Measurements from ENCODE around the gene DNMBP. TPM values are rescaled to one million over a fixed set of nuclear protein-coding genes. Genes with fewer than 3 reads are reported as not detected.
A peak's percentile ranks its signal among the peaks of the same experiment; 100 is the strongest.

The DNMBP gene
- total RNA-seq, 2 experiments from 2014 or later, result 2.2 to 2.3 TPM

DNA sequence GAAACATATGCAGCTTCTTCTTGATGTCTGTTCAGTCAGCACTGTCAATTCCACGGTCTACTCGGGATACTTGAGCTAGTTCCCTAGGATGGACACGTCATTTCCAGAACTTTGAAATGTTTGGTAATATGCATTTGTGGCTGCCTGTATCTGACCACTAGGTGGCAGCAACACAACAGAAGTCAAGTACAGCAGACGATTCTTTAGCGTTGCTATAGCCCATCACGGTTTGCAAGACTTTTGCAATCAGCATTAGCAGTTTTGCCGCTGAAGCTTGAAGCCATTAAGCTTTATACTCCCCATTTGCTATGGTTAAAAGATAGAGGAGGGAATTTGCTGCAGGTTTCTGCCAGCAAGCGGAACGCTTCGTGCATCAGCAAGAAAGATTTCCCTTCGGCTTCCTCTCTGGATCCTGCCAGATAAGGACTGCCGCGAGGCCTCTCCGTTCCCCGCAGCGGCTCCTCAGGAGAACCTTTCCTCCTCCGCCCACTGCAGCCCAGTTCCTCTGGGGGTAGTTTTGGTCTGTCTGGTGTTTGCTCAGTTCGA, 163.8 kb downstream of the DNMBP start:
- intact Hi-C loops (cut with DNase I, micrococcal nuclease), result loop anchor here (1.0 to 10.0 kb wide), 6 partner anchors 165 to 659 kb away; partner anchors contain the start of gene CHUK (in 1 of the 2)
- POLR2A ChIA-PET, result interaction anchor here (0.9 to 2.9 kb wide), 4 partner anchors 114 to 200 kb away, joined by 3 to 10 read pairs (median 4); partner anchors contain the start of genes CUTC and DNMBP
- Mint-ChIP-seq H3K4me3 (no peak overlapping the region), H3K4me1 (ENCODE audit: low read depth) (peaks cover 5% of the 10 kb centered on the region), H3K27me3 (no peaks in the 10 kb centered on the region), H3K27ac (no peak overlapping the region), H3K36me3 (ENCODE audit: low read depth) (no peaks in the 10 kb centered on the region), H3K9me3 (no peaks in the 10 kb centered on the region)
- CTCF ChIA-PET, result interaction anchor here (0.6 to 5.0 kb wide), 12 partner anchors 10 to 202 kb away, joined by 3 to 41 read pairs (median 4); partner anchors contain the start of gene DNMBP
- peak; percentile 41 to 88 (median 58) for DNase-seq
- ATAC-seq (ENCODE audit: poor library complexity), result peak; percentile 81
- H3K4me1 ChIP-seq (ENCODE audit: insufficient read depth, low read length), result peaks cover 6% of the 10 kb centered on the region
- TF ChIP-seq, protein P1, sequence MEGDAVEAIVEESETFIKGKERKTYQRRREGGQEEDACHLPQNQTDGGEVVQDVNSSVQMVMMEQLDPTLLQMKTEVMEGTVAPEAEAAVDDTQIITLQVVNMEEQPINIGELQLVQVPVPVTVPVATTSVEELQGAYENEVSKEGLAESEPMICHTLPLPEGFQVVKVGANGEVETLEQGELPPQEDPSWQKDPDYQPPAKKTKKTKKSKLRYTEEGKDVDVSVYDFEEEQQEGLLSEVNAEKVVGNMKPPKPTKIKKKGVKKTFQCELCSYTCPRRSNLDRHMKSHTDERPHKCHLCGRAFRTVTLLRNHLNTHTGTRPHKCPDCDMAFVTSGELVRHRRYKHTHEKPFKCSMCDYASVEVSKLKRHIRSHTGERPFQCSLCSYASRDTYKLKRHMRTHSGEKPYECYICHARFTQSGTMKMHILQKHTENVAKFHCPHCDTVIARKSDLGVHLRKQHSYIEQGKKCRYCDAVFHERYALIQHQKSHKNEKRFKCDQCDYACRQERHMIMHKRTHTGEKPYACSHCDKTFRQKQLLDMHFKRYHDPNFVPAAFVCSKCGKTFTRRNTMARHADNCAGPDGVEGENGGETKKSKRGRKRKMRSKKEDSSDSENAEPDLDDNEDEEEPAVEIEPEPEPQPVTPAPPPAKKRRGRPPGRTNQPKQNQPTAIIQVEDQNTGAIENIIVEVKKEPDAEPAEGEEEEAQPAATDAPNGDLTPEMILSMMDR (IDR thresholded peaks at IDR 0.05), result peak; percentile 92
- H3K4me3 ChIP-seq (ENCODE audit: low read length), result peak overlapping the region; percentile 13
- H3K9me3 ChIP-seq (ENCODE audit: control insufficient read depth in 1 of 2, insufficient read depth in 1 of 2, low read length in 2 of 2), result no peaks in the 10 kb centered on the region
- H3K36me3 ChIP-seq (ENCODE audit: insufficient read depth, low read length), result no peaks in the 10 kb centered on the region
- peaks cover 0 to 8% of the 10 kb centered on the region in 2 experiments for H3K27me3 ChIP-seq (ENCODE audit: control insufficient read depth in 1 of 2, insufficient read depth in 2 of 2, low read length in 2 of 2)
- no peak overlapping the region for H3K27ac ChIP-seq (ENCODE audit: low read depth in 1 of 2, low read length in 2 of 2)

DNA sequence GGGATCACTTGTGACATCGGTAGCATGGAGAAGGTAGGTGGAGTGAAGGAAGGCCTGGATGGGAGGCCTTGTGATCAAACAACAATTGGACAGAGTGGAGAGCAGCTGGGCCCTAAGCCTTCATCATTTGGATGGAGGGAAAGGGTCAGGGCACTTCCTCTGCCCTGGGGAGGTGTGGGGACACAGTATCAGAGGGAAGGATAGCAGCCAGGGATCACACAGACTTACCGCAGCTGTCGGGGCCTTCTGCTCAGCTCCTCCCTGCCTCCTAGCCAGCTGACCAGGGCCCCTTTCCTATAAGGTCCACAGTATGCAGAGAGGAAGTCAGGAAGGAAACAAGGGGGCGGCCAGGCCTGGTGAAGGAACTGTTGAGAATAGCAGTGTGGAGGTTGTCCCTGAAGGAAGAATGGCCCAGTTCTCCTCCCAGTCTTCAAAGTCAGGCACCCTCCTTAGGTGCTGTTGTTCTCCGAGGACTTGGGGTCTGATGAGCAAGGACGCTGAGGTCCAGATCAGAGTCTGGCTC, 165.3 kb downstream of the DNMBP start:
- no peaks in the 10 kb centered on the region for H3K27me3 Mint-ChIP-seq

DNA sequence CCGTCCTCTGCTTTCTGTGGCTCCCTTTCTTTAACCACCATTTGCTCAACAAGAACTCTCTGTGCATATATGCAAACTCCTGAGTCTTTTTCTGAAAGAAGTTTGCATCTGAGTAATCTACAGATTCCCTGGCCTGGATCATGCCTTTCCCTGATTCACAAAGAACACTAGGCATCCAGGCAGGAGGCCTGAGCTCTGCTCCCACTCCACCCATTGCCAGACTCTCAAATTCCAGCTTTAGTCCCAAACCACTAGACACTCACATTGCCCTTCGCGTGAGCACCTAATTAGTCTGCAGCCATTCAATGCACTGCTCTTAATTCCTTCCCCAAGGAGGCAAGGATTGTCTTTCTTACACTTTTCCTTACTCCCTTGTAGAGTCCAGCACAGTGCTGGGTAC, 166.4 kb downstream of the DNMBP start:
- no peak overlapping the region for H3K27ac Mint-ChIP-seq
- intact Hi-C loops (cut with DNase I, micrococcal nuclease), result loop anchor here in 1 of 2 experiments (10.0 kb wide), 2 partner anchors 391 to 661 kb away; no protein-coding TSS in a partner anchor
- H3K9me3 ChIP-seq (ENCODE audit: control insufficient read depth in 1 of 2, insufficient read depth in 1 of 2, low read length in 2 of 2), result no peaks in the 10 kb centered on the region

More for the DNA sequence above, 165.3 kb downstream of the DNMBP start:
- ChIA-PET CTCF (interaction anchor here (5.0 kb wide), 1 partner anchor 201 kb away, joined by 41 read pairs; no protein-coding TSS in a partner anchor), POLR2A (interaction anchor here (2.9 kb wide), 1 partner anchor 165 kb away, joined by 10 read pairs; the partner anchor contains the start of gene DNMBP)
- no peak overlapping the region for H3K4me3 Mint-ChIP-seq
- no peaks in the 10 kb centered on the region for H3K9me3 Mint-ChIP-seq
- Histone ChIP-seq H3K27ac (ENCODE audit: low read depth in 1 of 2, low read length in 2 of 2) (no peak overlapping the region), H3K9me3 (ENCODE audit: control insufficient read depth in 1 of 2, insufficient read depth in 1 of 2, low read length in 2 of 2) (no peaks in the 10 kb centered on the region), H3K27me3 (ENCODE audit: control insufficient read depth in 1 of 2, insufficient read depth in 2 of 2, low read length in 2 of 2) (peaks cover 0 to 8% of the 10 kb centered on the region in 2 experiments), H3K4me3 (ENCODE audit: low read length) (no peak overlapping the region), H3K4me1 (ENCODE audit: insufficient read depth, low read length) (peaks cover 6% of the 10 kb centered on the region), H3K36me3 (ENCODE audit: insufficient read depth, low read length) (no peaks in the 10 kb centered on the region)
- H3K27ac Mint-ChIP-seq, result no peak overlapping the region
- DNase-seq, result no peak
- H3K36me3 Mint-ChIP-seq (ENCODE audit: low read depth), result no peaks in the 10 kb centered on the region
- intact Hi-C loops (cut with DNase I, micrococcal nuclease), result loop anchor here in 1 of 2 experiments (10.0 kb wide), 2 partner anchors 390 to 660 kb away; no protein-coding TSS in a partner anchor
- TF ChIP-seq, protein P1 (IDR thresholded peaks at IDR 0.05), result no peak
- H3K4me1 Mint-ChIP-seq (ENCODE audit: low read depth), result peaks cover 5% of the 10 kb centered on the region
- ATAC-seq (ENCODE audit: poor library complexity), result no peak

More for the DNA sequence above, 166.4 kb downstream of the DNMBP start:
- Mint-ChIP-seq H3K4me1 (ENCODE audit: low read depth) (peaks cover 5% of the 10 kb centered on the region), H3K36me3 (ENCODE audit: low read depth) (no peaks in the 10 kb centered on the region), H3K27me3 (no peaks in the 10 kb centered on the region), H3K9me3 (no peaks in the 10 kb centered on the region), H3K4me3 (no peak overlapping the region)
- ChIA-PET CTCF (no interaction called here), POLR2A (no interaction called here)
- H3K27ac ChIP-seq (ENCODE audit: low read depth in 1 of 2, low read length in 2 of 2), result no peak overlapping the region
- ATAC-seq (ENCODE audit: poor library complexity) (no peak), DNase-seq (no peak)
- H3K27me3 ChIP-seq (ENCODE audit: control insufficient read depth in 1 of 2, insufficient read depth in 2 of 2, low read length in 2 of 2), result peaks cover 0 to 8% of the 10 kb centered on the region in 2 experiments
- peaks cover 6% of the 10 kb centered on the region for H3K4me1 ChIP-seq (ENCODE audit: insufficient read depth, low read length)
- TF ChIP-seq, protein P1 (IDR thresholded peaks at IDR 0.05), result no peak
- no peak overlapping the region for H3K4me3 ChIP-seq (ENCODE audit: low read length)
- no peaks in the 10 kb centered on the region for H3K36me3 ChIP-seq (ENCODE audit: insufficient read depth, low read length)
